HL-60 (cell line): Measurements from ENCODE around the gene NELFB.
"Not testable (repeated sequence)": the region's sequence is repeated elsewhere in the genome, so short reads cannot be mapped to it uniquely, and the experiment has no call there.

Source experiments
- DNase-seq, 2 experiments: peaks; one replicate each; pipeline ENCODE4 v3.0.0-alpha.2; 2010 to 2020; ENCODE audit warnings: low read depth in 1 of 2, low spot score in 1 of 2
- H3K27ac ChIP-seq: fragments of 250-450 bp; sonication (Bioruptor Pico); replicated peaks from 2 replicates; pipeline ENCODE4 v1.5.1; 2020; ENCODE audit warnings: mild to moderate bottlenecking, moderate library complexity
- H3K27me3 ChIP-seq: fragments of 250-450 bp; sonication (Bioruptor Pico); 2 replicates; pipeline ENCODE4 v1.5.1; 2021; ENCODE audit warnings: mild to moderate bottlenecking, moderate library complexity; ENCODE audit not compliant: insufficient read depth, poor library complexity, severe bottlenecking
- H3K4me3 ChIP-seq: replicated peaks from 2 replicates; pipeline ENCODE4 v1.5.1; 2011; ENCODE audit warnings: mild to moderate bottlenecking, control low read depth, low read length; ENCODE audit not compliant: insufficient read depth
- GABPA ChIP-seq: IDR thresholded peaks from 2 replicates; pipeline ENCODE4 v1.6.1; 2012; ENCODE audit warnings: low read depth
- POLR2AphosphoS5 ChIP-seq: IDR thresholded peaks from 2 replicates; pipeline ENCODE4 v1.6.1; 2012; ENCODE audit warnings: low read depth
- REST ChIP-seq: IDR thresholded peaks from 2 replicates; pipeline ENCODE4 v1.6.1; 2012; ENCODE audit warnings: low read depth; ENCODE audit not compliant: insufficient replicate concordance
- SPI1 ChIP-seq: IDR thresholded peaks from 2 replicates; pipeline ENCODE4 v1.6.1; 2012; ENCODE audit warnings: low read depth, mild to moderate bottlenecking, borderline replicate concordance
- TF ChIP-seq, protein P1 (sequence below): IDR thresholded peaks from one replicate; pipeline ENCODE4 v1.5.1; 2011; ENCODE audit warnings: low read length, control low read depth, inconsistent platforms; ENCODE audit not compliant: insufficient read depth

NELFB gene

DNA sequence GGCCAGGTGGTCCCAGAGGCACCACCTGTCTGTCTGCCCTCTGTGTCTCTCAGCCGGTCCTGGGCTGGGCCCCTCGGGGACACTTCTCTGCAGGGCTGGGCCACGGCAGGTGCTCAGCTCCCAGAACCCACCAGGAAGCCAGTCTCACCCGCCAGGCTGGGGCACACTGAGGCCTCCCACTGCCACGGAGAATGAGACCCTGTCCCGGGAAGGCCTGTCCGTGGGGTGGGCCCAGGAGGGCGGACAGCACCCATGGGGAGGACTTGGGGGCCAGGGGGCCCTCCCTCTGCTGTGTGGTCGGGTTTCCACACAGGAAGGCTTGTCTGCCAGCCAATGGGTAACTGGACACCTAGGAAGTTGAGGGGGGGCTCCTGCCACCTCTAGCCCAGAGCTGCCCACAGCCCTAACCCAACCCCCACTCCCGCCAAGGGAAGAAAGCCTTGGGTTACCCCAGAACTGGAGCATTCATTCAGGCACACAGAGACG lies 18.1 kb upstream of the NELFB start:
- Histone ChIP-seq H3K27me3 (peaks cover 14% of the 10 kb centered on the region), H3K4me3 (peak overlapping the region; percentile 12), H3K27ac (peak overlapping the region; percentile 71)
- TF ChIP-seq GABPA: no peak
- TF ChIP-seq, protein P1, sequence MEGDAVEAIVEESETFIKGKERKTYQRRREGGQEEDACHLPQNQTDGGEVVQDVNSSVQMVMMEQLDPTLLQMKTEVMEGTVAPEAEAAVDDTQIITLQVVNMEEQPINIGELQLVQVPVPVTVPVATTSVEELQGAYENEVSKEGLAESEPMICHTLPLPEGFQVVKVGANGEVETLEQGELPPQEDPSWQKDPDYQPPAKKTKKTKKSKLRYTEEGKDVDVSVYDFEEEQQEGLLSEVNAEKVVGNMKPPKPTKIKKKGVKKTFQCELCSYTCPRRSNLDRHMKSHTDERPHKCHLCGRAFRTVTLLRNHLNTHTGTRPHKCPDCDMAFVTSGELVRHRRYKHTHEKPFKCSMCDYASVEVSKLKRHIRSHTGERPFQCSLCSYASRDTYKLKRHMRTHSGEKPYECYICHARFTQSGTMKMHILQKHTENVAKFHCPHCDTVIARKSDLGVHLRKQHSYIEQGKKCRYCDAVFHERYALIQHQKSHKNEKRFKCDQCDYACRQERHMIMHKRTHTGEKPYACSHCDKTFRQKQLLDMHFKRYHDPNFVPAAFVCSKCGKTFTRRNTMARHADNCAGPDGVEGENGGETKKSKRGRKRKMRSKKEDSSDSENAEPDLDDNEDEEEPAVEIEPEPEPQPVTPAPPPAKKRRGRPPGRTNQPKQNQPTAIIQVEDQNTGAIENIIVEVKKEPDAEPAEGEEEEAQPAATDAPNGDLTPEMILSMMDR: no peak
- TF ChIP-seq REST: no peak
- TF ChIP-seq POLR2AphosphoS5: no peak
- TF ChIP-seq SPI1: no peak
- peak in 1 of 2 experiments; percentile 73 for DNase-seq

DNA sequence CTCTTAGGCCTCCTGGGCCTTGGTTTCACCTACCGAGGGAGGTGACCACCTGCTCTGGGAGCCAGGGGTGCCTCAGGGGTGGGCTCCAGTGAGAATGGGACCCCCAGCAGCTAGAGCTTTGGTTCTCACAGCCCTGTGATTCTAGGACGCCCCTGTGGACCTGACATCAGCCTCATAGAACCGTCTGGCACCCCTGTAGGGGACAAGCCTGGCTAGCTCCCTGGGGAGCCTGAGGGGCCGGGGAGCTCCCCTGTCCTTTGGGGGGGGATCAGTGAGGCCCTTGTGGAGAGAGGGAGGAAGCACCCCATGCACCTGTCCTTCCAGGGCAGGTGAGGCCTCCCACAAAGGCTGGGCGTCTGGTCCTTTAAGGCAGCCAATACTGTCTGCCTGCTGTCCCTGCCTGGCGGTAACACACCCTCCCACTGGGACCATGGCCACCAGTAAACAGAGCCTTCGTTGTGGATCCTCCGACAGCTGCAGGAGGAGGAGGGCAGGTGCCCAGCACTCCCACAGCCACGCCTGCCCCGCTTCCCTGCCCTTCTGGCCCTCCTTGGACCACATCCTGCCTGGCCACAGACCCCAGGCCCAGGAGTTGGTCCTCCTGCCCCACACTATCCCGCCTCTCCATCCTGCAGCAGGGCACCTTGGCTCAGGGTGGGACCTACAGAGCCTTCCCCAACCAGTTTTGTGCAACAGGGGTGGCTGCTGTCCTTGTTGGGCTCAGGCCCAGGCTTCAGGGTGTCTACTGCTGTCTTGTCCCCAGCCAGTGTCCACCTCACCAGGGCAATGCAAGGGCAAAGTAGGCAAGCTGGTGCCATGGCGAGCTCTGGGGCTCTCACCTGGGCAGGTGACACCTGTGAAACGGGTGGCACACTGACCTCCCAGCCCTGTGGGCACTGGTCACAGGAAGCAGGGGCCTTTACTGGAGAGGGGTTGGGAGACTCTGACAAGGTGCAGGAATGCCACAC lies 17.1 kb upstream of the NELFB start:
- DNase-seq: no peak
- no peak for TF ChIP-seq POLR2AphosphoS5
- no peak for TF ChIP-seq REST
- TF ChIP-seq, protein P1: no peak
- TF ChIP-seq SPI1: no peak
- TF ChIP-seq GABPA: no peak
- Histone ChIP-seq H3K27ac (peak overlapping the region; percentile 71), H3K4me3 (no peak overlapping the region), H3K27me3 (peaks cover 12% of the 10 kb centered on the region)

DNA sequence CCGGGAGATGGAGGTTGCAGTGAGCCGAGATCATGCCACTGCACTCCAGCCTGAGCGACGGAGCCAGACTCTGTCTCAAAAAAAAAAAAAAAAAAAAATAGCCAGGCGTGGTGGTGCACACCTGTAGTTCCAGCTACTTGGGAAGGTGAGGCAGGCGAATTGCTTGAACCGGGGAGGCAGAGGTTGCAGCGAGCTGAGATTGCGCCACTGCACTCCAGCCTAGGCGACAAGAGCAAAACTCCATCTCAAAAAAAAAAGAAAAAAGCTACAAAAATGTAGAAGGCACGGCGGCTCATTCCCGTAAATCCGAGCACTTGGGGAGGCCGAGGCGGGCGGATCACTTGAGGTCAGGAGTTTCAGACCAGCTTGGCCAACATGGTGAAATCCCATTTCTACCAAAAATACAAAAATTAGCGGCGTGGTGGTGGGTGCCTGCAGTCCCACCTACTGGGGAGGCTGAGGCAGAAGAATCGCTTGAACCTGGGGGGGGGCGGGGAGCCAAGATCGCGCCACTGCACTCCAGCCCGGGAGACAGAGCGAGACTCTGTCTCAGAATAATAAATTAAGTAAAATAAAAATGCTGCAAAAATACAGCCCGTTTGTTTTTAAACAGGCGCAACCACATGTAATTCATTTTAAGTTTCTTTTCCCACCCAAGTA lies 15.5 kb upstream of the NELFB start:
- H3K27ac ChIP-seq: peak overlapping the region; percentile 98
- not testable (repeated sequence) for H3K27me3 ChIP-seq, DNase-seq
- peak overlapping the region; percentile 65 for H3K4me3 ChIP-seq

DNA sequence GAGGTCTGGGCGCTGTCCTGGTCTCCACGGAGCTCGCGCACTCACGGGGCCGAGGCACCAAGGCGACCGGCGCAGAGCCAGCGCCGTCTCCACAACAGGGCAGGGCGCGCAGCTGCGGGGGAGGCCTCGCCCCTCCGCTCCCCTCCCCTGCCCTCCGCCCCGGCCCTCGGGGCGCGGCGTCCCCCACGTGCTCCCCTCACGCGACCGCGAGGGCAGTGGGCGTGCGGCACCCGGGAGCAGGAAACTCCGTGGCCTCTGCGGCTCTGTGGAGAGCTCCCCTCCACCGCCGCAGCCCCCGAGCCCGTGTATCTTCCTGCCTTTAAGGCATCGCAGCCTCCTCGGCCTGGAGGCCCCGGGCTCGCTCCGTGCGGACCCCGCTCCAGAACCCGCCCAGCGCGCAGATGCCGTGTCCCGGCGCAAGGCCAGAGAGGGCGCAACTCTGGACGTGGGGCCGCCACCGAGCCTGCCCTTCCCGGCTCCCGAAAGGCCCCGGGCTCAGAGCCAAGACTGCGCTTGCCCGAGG lies 14.7 kb upstream of the NELFB start:
- H3K27ac ChIP-seq: peak overlapping the region; percentile 98
- DNase-seq: peak in 1 of 2 experiments; percentile 67
- TF ChIP-seq REST (peak; percentile 45), GABPA (no peak), POLR2AphosphoS5 (peak; percentile 67)
- peak overlapping the region; percentile 65 for H3K4me3 ChIP-seq
- H3K27me3 ChIP-seq: peaks cover 2% of the 10 kb centered on the region
